Endothelial cell of umbilical vein (primary cell): ENCODE data around the gene VWA5A. TPM values are rescaled to one million over a fixed set of nuclear protein-coding genes. Genes with fewer than 3 reads are reported as not detected.

Source experiments
- BruUV-seq: library from RNA; stranded (reverse); fragments of 400-500 nt; replicated peaks from 2 replicates; lab custom pipeline; 2021; lab: Mats Ljungman, UMichigan
- CTCF ChIA-PET: fragments of 300-600, 350-600 bp; sonication (Branson Sonifier 250); formaldehyde crosslinking; loops from one replicate; lab custom pipeline; 2021; ENCODE audit warnings: antibody characterized with exemption, inconsistent platforms; lab: Charles Lee
- POLR2A ChIA-PET: fragments of 300-600, 350-600 bp; sonication (Branson Sonifier 250); formaldehyde crosslinking; loops from one replicate; lab custom pipeline; 2021; ENCODE audit warnings: antibody characterized with exemption, inconsistent platforms; lab: Charles Lee
- DNase-seq: peaks from one replicate; pipeline ENCODE4 v3.0.0-alpha.2; 2011; ENCODE audit warnings: low read depth, low spot score
- FAIRE-seq: peaks from 2 replicates; lab custom pipeline; 2011; peaks lifted over from hg19 to GRCh38; lab: Jason Lieb, UNC
- H2AFZ ChIP-seq: 2 replicates; pipeline ENCODE4 v1.6.0; 2012; ENCODE audit warnings: low read depth, low read length, control low read depth, inconsistent platforms
- H3K27ac ChIP-seq: 2 replicates; pipeline ENCODE4 v1.5.1; 2011; ENCODE audit warnings: low read depth, mild to moderate bottlenecking, control low read depth, low read length, moderate library complexity; ENCODE audit not compliant: insufficient read depth
- H3K27me3 ChIP-seq, 2 experiments: 2 replicates each; pipeline versions ENCODE4 v1.6.0 to v1.6.1; 2011; ENCODE audit warnings: low read length in 2 of 2, mixed read lengths in 1 of 2; ENCODE audit not compliant: control insufficient read depth in 2 of 2, insufficient read depth in 2 of 2
- H3K36me3 ChIP-seq, 2 experiments: 2 replicates in 1 of 2; 3 replicates in 1 of 2; pipeline ENCODE4 v1.5.1; 2011; ENCODE audit warnings: low read length in 2 of 2, mild to moderate bottlenecking in 1 of 2, moderate library complexity in 1 of 2; ENCODE audit not compliant: control insufficient read depth in 2 of 2, insufficient read depth in 2 of 2; ENCODE audit errors: extremely low read depth in 1 of 2
- H3K4me1 ChIP-seq: 3 replicates; pipeline ENCODE4 v1.5.1; 2011; ENCODE audit warnings: mild to moderate bottlenecking, low read length; ENCODE audit not compliant: control insufficient read depth, insufficient read depth; ENCODE audit errors: extremely low read depth
- H3K4me2 ChIP-seq: 2 replicates; pipeline ENCODE4 v1.6.1; 2011; ENCODE audit warnings: low read length, control low read depth, mixed read lengths; ENCODE audit not compliant: insufficient read depth
- H3K4me3 ChIP-seq, 3 experiments: fragments of 200-600 bp in 1 of 3; sonication (generic), shearing (Covaris generic) in 1 of 3; replicated peaks in 1 of 3; 2 replicates each; pipeline ENCODE4 v1.5.1; 2011 to 2016; ENCODE audit warnings: control low read depth in 3 of 3, low read length in 3 of 3, mild to moderate bottlenecking in 2 of 3, inconsistent platforms in 1 of 3, low read depth in 1 of 3, moderate library complexity in 1 of 3; ENCODE audit not compliant: insufficient read depth in 1 of 3
- H3K79me2 ChIP-seq: 2 replicates; pipeline ENCODE4 v1.6.0; 2012; ENCODE audit warnings: low read length, inconsistent platforms; ENCODE audit not compliant: control insufficient read depth, insufficient read depth
- H3K9ac ChIP-seq: replicated peaks from 2 replicates; pipeline ENCODE3; 2011; ENCODE audit warnings: low read length, control low read depth; ENCODE audit not compliant: insufficient read depth; ENCODE audit errors: extremely low read depth
- H3K9me1 ChIP-seq: replicated peaks from 3 replicates; pipeline ENCODE4 v1.6.0; 2011; ENCODE audit warnings: mild to moderate bottlenecking, low read length; ENCODE audit not compliant: control insufficient read depth, insufficient read depth; ENCODE audit errors: extremely low read depth
- H3K9me3 ChIP-seq: replicated peaks from 2 replicates; pipeline ENCODE4 v1.5.1; 2012; ENCODE audit warnings: low read length, inconsistent platforms; ENCODE audit not compliant: control insufficient read depth, insufficient read depth
- H4K20me1 ChIP-seq: replicated peaks from 2 replicates; pipeline ENCODE3; 2011; ENCODE audit warnings: mild to moderate bottlenecking, low read length; ENCODE audit not compliant: control insufficient read depth, insufficient read depth; ENCODE audit errors: extremely low read depth
- CTCF ChIP-seq, 2 donors: IDR thresholded peaks; 1 replicate in 1 of 2; 2 replicates in 1 of 2; pipeline ENCODE4 v1.5.1; 2011; ENCODE audit warnings: low read length in 2 of 2, mild to moderate bottlenecking in 2 of 2, moderate library complexity in 2 of 2, control low read depth in 1 of 2, inconsistent platforms in 1 of 2, low read depth in 1 of 2; ENCODE audit not compliant: insufficient read depth in 1 of 2; ENCODE audit errors: extremely low read depth in 1 of 2
- EZH2 ChIP-seq: IDR thresholded peaks from 2 replicates; pipeline ENCODE4 v1.6.1; 2012; ENCODE audit warnings: borderline replicate concordance, low read depth, mild to moderate bottlenecking, moderate library complexity, low read length, inconsistent platforms; ENCODE audit not compliant: severe bottlenecking
- FOS ChIP-seq: IDR thresholded peaks from 2 replicates; pipeline ENCODE4 v1.6.1; 2011; ENCODE audit warnings: mild to moderate bottlenecking, low read length, moderate library complexity, borderline replicate concordance; ENCODE audit not compliant: insufficient read depth
- GATA2 ChIP-seq: IDR thresholded peaks from 2 replicates; pipeline ENCODE4 v1.7.0; 2011; ENCODE audit warnings: low read depth, mild to moderate bottlenecking, moderate library complexity, mixed read lengths, low read length; ENCODE audit not compliant: insufficient read length, insufficient read depth
- JUN ChIP-seq: IDR thresholded peaks from 2 replicates; pipeline ENCODE4 v1.6.1; 2011; ENCODE audit warnings: borderline replicate concordance, low read depth; ENCODE audit not compliant: insufficient read length, insufficient read depth
- MAX ChIP-seq: IDR thresholded peaks from 2 replicates; pipeline ENCODE4 v1.6.1; 2011; ENCODE audit not compliant: insufficient read depth, insufficient read length
- MYC ChIP-seq: IDR thresholded peaks from one replicate; pipeline ENCODE4 v1.6.1; 2011; ENCODE audit warnings: mild to moderate bottlenecking, low read depth, low read length
- POLR2A ChIP-seq: IDR thresholded peaks from 2 replicates; pipeline ENCODE4 v1.6.1; 2012; ENCODE audit warnings: low read depth, mild to moderate bottlenecking, control low read depth, low read length
- POLR2AphosphoS5 ChIP-seq: IDR thresholded peaks from 2 replicates; pipeline ENCODE4 v1.6.1; 2012; ENCODE audit warnings: low read depth, mild to moderate bottlenecking, control low read depth, low read length, moderate library complexity; ENCODE audit not compliant: insufficient read depth
- dilution Hi-C: fragments of 300-500 bp; cut with MboI; formaldehyde crosslinking; loops from one replicate; pipeline ENCODE4 v1.15.0; 2019; ENCODE audit warnings: low sequenced_read_pairs; ENCODE audit not compliant: extremely low pct_ligation_motif_present
- intact Hi-C: fragments of 100-400 bp; cut with micrococcal nuclease; formaldehyde crosslinking; loops from one replicate; pipeline ENCODE4 v1.10.0; 2022
- polyA plus RNA-seq, 4 experiments: library from polyadenylated mRNA; depleted of rRNA in 3 of 4; stranded (reverse) in 3 of 4; unstranded in 1 of 4; fragments of >200 nt; gene quantifications; 2 replicates each; pipeline versions ENCODE4 v1.2.1 to v1.2.3, GENCODE V29; 2011 to 2012; ENCODE audit warnings: missing spikeins in 1 of 4
- total RNA-seq: library from RNA; stranded (reverse); gene quantifications from 2 replicates; pipeline ENCODE4 v1.2.3, GENCODE V29; 2021

VWA5A gene
- total and polyA plus RNA-seq, 2 donors (not counting 3 experiments of a cell fraction or from before 2014, with no cell fraction given): 9.1 to 14.3 TPM

- H3K9me1 ChIP-seq: no peaks in the 10 kb centered on the region
- H3K4me1 ChIP-seq: peaks cover 7% of the 10 kb centered on the region
- dilution Hi-C loops (no loop called here), intact Hi-C loops (no loop called here)
- no peak overlapping the region for H3K9ac ChIP-seq
- no peak overlapping the region for H2AFZ ChIP-seq
- H3K36me3 ChIP-seq: peaks cover 6 to 13% of the 10 kb centered on the region in 2 experiments
- ChIA-PET CTCF (interaction anchor here (1.2 to 1.7 kb wide), 2 partner anchors 49 to 74 kb away, joined by 4 to 5 read pairs; no protein-coding TSS in a partner anchor), POLR2A (no interaction called here)
- FAIRE-seq: no peak
- no peak overlapping the region for H3K4me2 ChIP-seq
- no TSS peak for BruUV-seq
- no peak for TF ChIP-seq POLR2AphosphoS5
- TF ChIP-seq POLR2A: no peak
- no peak for TF ChIP-seq FOS
- TF ChIP-seq EZH2: no peak
- TF ChIP-seq MYC: no peak
- TF ChIP-seq MAX: no peak
- no peak for TF ChIP-seq CTCF (IDR thresholded peaks at IDR 0.05; ENCODE audit: extremely low read depth in 1 of 2, insufficient read depth in 1 of 2, low read depth in 1 of 2, low read length in 2 of 2)
- TF ChIP-seq JUN: no peak
- TF ChIP-seq GATA2: no peak
- H3K27ac ChIP-seq: no peak overlapping the region
- DNase-seq: no peak
- H3K79me2 ChIP-seq: no peaks in the 10 kb centered on the region
- no peaks in the 10 kb centered on the region for H3K9me3 ChIP-seq
- H3K27me3 ChIP-seq: no peaks in the 10 kb centered on the region
- H4K20me1 ChIP-seq: no peaks in the 10 kb centered on the region
- H3K4me3 ChIP-seq: no peak overlapping the region
Observed at GRCh38 chr11:124120891-124121290, 5.6 kb downstream of the VWA5A start.
